GM23338 (cell line): Measurements from ENCODE around the gene EPGN. TPM values are rescaled to one million over a fixed set of nuclear protein-coding genes. Genes with fewer than 3 reads are reported as not detected.

Experiments
- ATAC-seq: fragments of 200-7000 bp; cut with Tn5 transposase; 3 replicates; pipeline ENCODE4 v1.9.1; 2020
- DNase-seq: peaks from one replicate; pipeline ENCODE4 v3.0.0-alpha.2; 2015; ENCODE audit warnings: low spot score
- H2AFZ ChIP-seq: fragments of 200-600 bp; sonication (generic); 2 replicates; pipeline ENCODE4 v1.8.0; 2016; ENCODE audit warnings: antibody characterized with exemption, mild to moderate bottlenecking, moderate library complexity
- H3F3A ChIP-seq: fragments of 200-600 bp; sonication (generic); replicated peaks from 2 replicates; pipeline ENCODE4 v1.8.0; 2017; ENCODE audit warnings: antibody characterized with exemption, mixed run types, low read depth
- H3K27ac ChIP-seq: fragments of 200-600 bp; sonication (generic); 2 replicates; pipeline ENCODE4 v1.6.1; 2016; ENCODE audit warnings: low read depth
- H3K27me3 ChIP-seq: fragments of 200-600 bp; sonication (generic); 2 replicates; pipeline ENCODE4 v1.8.0; 2016; ENCODE audit warnings: mild to moderate bottlenecking, mixed run types, moderate library complexity; ENCODE audit not compliant: insufficient read depth
- H3K36me3 ChIP-seq: fragments of 200-600 bp; sonication (generic); 2 replicates; pipeline ENCODE4 v1.8.0; 2016; ENCODE audit warnings: mild to moderate bottlenecking; ENCODE audit not compliant: insufficient read depth
- H3K4me1 ChIP-seq: fragments of 200-600 bp; sonication (generic); 2 replicates; pipeline ENCODE4 v1.8.0; 2016; ENCODE audit warnings: mild to moderate bottlenecking, moderate library complexity; ENCODE audit not compliant: insufficient read depth
- H3K4me2 ChIP-seq: fragments of 200-600 bp; sonication (generic); 2 replicates; pipeline ENCODE4 v1.7.1; 2017; ENCODE audit warnings: mixed run types
- H3K4me3 ChIP-seq: fragments of 200-600 bp; sonication (generic); 2 replicates; pipeline ENCODE4 v1.6.1; 2016; ENCODE audit warnings: mixed run types
- H3K79me2 ChIP-seq: fragments of 200-600 bp; sonication (generic); replicated peaks from 2 replicates; pipeline ENCODE4 v1.8.0; 2017; ENCODE audit warnings: mild to moderate bottlenecking; ENCODE audit not compliant: insufficient read depth
- H3K9me2 ChIP-seq: fragments of 200-600 bp; sonication (generic); 2 replicates; pipeline ENCODE4 v1.8.0; 2017; ENCODE audit not compliant: insufficient read depth
- H4K20me1 ChIP-seq: fragments of 200-600 bp; sonication (generic); replicated peaks from 2 replicates; pipeline ENCODE4 v1.8.0; 2017; ENCODE audit warnings: mild to moderate bottlenecking; ENCODE audit not compliant: insufficient read depth
- H3K27ac Mint-ChIP-seq: 2 replicates; pipeline ENCODE4 v1.8.0; 2020; ENCODE audit warnings: inconsistent platforms, mild to moderate bottlenecking, moderate library complexity, mixed read lengths
- H3K27me3 Mint-ChIP-seq: 3 replicates; pipeline ENCODE4 v1.8.0; 2022; ENCODE audit warnings: low read depth, mild to moderate bottlenecking, moderate library complexity, mixed read lengths, inconsistent platforms; ENCODE audit not compliant: insufficient read depth, poor library complexity
- H3K36me3 Mint-ChIP-seq: 3 replicates; pipeline ENCODE4 v1.8.0; 2021; ENCODE audit warnings: low read depth, mild to moderate bottlenecking, inconsistent platforms, moderate library complexity, mixed read lengths
- H3K4me1 Mint-ChIP-seq: 3 replicates; pipeline ENCODE4 v1.8.0; 2020; ENCODE audit warnings: mild to moderate bottlenecking, inconsistent platforms, mixed read lengths
- H3K4me3 Mint-ChIP-seq: 3 replicates; pipeline ENCODE4 v1.8.0; 2021; ENCODE audit warnings: moderate library complexity, mild to moderate bottlenecking, inconsistent platforms, mixed read lengths
- H3K9me3 Mint-ChIP-seq: 3 replicates; pipeline ENCODE4 v1.8.0; 2020; ENCODE audit warnings: moderate library complexity, mild to moderate bottlenecking, inconsistent platforms, mixed read lengths
- CREB1 ChIP-seq: fragments of 250-450 bp; sonication (Bioruptor Pico); IDR thresholded peaks from 2 replicates; pipeline ENCODE4 v1.5.0; 2020; ENCODE audit warnings: low read depth, mild to moderate bottlenecking, moderate library complexity
- EZH2 ChIP-seq: fragments of 200-600 bp; sonication (generic); IDR thresholded peaks from one replicate; pipeline ENCODE4 v1.8.0; 2017; ENCODE audit warnings: antibody characterized with exemption, mild to moderate bottlenecking, low read depth; ENCODE audit not compliant: unreplicated experiment
- EZH2phosphoT487 ChIP-seq: fragments of 200-600 bp; sonication (generic); IDR thresholded peaks from one replicate; pipeline ENCODE4 v1.8.1; 2018; ENCODE audit warnings: antibody characterized with exemption; ENCODE audit not compliant: unreplicated experiment
- JUNB ChIP-seq: IDR thresholded peaks from one replicate; pipeline ENCODE4 v1.6.1; 2016; ENCODE audit warnings: antibody characterized with exemption; ENCODE audit not compliant: unreplicated experiment
- NANOG ChIP-seq: IDR thresholded peaks from 2 replicates; pipeline ENCODE4 v1.6.1; 2016; ENCODE audit warnings: antibody characterized with exemption, borderline replicate concordance
- POLR2AphosphoS5 ChIP-seq: IDR thresholded peaks from 2 replicates; pipeline ENCODE4 v1.6.1; 2016; ENCODE audit warnings: antibody characterized with exemption, low read depth
- STAT1 ChIP-seq: IDR thresholded peaks from one replicate; pipeline ENCODE4 v1.6.1; 2016; ENCODE audit warnings: antibody characterized with exemption; ENCODE audit not compliant: unreplicated experiment
- ZNF114 ChIP-seq: fragments of 250-450 bp; sonication (Bioruptor Pico); IDR thresholded peaks from 2 replicates; pipeline ENCODE4 v1.5.0; 2020; ENCODE audit warnings: mild to moderate bottlenecking, moderate library complexity
- ZNF331 ChIP-seq: fragments of 250-450 bp; sonication (Bioruptor Pico); IDR thresholded peaks from 2 replicates; pipeline ENCODE4 v1.5.0; 2020; ENCODE audit warnings: low read depth, mild to moderate bottlenecking, moderate library complexity
- polyA plus RNA-seq: library from polyadenylated mRNA; unstranded; fragments of >200 nt; fragmentation: Nextera tagmentation; extraction: Ambion mirVana; gene quantifications from 2 replicates; pipeline ENCODE4 v1.2.1, GENCODE V29; 2016
- total RNA-seq: library from RNA; depleted of rRNA; stranded (reverse); fragments of >200 nt; shearing (Covaris generic); gene quantifications from 2 replicates; pipeline ENCODE4 v1.2.3, GENCODE V29; 2014
- TF ChIP-seq, protein P1 (sequence below), 2 experiments: fragments of 200-600 bp in 1 of 2; sonication (generic) in 1 of 2; conservative IDR thresholded peaks; 2 replicates each; pipeline versions ENCODE4 v1.5.1 to v1.6.1; 2016 to 2017; ENCODE audit warnings: antibody characterized with exemption in 2 of 2, low read depth in 2 of 2, mild to moderate bottlenecking in 2 of 2, moderate library complexity in 1 of 2
- TF ChIP-seq, protein P2 (sequence below): IDR thresholded peaks from one replicate; pipeline ENCODE4 v1.6.1; 2018; ENCODE audit warnings: antibody characterized with exemption; ENCODE audit not compliant: unreplicated experiment
- TF ChIP-seq, protein P3 (sequence below): fragments of 250-450 bp; sonication (Bioruptor Pico); IDR thresholded peaks from 2 replicates; pipeline ENCODE4 v1.5.0; 2020; ENCODE audit warnings: mild to moderate bottlenecking, moderate library complexity
- TF ChIP-seq, protein P4 (sequence below): IDR thresholded peaks from 2 replicates; pipeline ENCODE4 v1.6.1; 2016; ENCODE audit warnings: antibody characterized with exemption

EPGN gene
- total and polyA plus RNA-seq, 2 experiments from 2014 or later, result not detected

DNA sequence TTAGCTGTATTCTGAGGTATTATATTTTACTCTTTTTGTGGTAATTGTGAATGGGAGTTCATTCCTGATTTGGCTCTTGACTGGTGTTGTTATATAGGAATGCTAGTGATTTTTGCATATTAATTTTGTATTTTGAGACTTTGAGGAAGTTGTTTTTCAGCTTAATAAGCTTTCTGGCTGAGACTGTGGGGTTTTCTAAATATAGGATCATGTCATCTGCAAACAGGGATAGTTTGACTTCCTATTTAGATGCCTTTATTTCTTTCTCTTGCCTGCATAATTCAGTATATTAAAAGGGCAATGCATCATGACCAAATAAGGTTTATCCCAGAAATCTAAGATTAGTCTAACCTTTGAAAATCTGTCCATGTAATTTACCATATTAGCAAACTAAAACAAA lies 44.7 kb upstream of the EPGN start:
- H3K4me1 Mint-ChIP-seq, result no peaks in the 10 kb centered on the region
- Histone ChIP-seq H2AFZ (no peak overlapping the region), H3F3A (no peaks in the 10 kb centered on the region), H3K36me3 (no peaks in the 10 kb centered on the region), H3K79me2 (no peaks in the 10 kb centered on the region), H3K27me3 (no peaks in the 10 kb centered on the region), H3K4me2 (no peak overlapping the region), H4K20me1 (no peaks in the 10 kb centered on the region), H3K27ac (no peak overlapping the region), H3K4me3 (no peak overlapping the region), H3K9me2 (no peaks in the 10 kb centered on the region), H3K4me1 (no peaks in the 10 kb centered on the region)
- no peak overlapping the region for H3K27ac Mint-ChIP-seq
- H3K36me3 Mint-ChIP-seq, result no peaks in the 10 kb centered on the region
- ATAC-seq (no peak), DNase-seq (no peak)
- no peak overlapping the region for H3K4me3 Mint-ChIP-seq
- H3K27me3 Mint-ChIP-seq, result no peaks in the 10 kb centered on the region
- TF ChIP-seq, protein P1, sequence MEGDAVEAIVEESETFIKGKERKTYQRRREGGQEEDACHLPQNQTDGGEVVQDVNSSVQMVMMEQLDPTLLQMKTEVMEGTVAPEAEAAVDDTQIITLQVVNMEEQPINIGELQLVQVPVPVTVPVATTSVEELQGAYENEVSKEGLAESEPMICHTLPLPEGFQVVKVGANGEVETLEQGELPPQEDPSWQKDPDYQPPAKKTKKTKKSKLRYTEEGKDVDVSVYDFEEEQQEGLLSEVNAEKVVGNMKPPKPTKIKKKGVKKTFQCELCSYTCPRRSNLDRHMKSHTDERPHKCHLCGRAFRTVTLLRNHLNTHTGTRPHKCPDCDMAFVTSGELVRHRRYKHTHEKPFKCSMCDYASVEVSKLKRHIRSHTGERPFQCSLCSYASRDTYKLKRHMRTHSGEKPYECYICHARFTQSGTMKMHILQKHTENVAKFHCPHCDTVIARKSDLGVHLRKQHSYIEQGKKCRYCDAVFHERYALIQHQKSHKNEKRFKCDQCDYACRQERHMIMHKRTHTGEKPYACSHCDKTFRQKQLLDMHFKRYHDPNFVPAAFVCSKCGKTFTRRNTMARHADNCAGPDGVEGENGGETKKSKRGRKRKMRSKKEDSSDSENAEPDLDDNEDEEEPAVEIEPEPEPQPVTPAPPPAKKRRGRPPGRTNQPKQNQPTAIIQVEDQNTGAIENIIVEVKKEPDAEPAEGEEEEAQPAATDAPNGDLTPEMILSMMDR (conservative IDR thresholded peaks at IDR 0.05; ENCODE audit: low read depth in 2 of 2), result no peak
- no peak for TF ChIP-seq CREB1 (CRISPR knock-in tag)
- no peak for TF ChIP-seq NANOG
- TF ChIP-seq EZH2phosphoT487, result no peak
- TF ChIP-seq POLR2AphosphoS5, result no peak
- TF ChIP-seq, protein P2, sequence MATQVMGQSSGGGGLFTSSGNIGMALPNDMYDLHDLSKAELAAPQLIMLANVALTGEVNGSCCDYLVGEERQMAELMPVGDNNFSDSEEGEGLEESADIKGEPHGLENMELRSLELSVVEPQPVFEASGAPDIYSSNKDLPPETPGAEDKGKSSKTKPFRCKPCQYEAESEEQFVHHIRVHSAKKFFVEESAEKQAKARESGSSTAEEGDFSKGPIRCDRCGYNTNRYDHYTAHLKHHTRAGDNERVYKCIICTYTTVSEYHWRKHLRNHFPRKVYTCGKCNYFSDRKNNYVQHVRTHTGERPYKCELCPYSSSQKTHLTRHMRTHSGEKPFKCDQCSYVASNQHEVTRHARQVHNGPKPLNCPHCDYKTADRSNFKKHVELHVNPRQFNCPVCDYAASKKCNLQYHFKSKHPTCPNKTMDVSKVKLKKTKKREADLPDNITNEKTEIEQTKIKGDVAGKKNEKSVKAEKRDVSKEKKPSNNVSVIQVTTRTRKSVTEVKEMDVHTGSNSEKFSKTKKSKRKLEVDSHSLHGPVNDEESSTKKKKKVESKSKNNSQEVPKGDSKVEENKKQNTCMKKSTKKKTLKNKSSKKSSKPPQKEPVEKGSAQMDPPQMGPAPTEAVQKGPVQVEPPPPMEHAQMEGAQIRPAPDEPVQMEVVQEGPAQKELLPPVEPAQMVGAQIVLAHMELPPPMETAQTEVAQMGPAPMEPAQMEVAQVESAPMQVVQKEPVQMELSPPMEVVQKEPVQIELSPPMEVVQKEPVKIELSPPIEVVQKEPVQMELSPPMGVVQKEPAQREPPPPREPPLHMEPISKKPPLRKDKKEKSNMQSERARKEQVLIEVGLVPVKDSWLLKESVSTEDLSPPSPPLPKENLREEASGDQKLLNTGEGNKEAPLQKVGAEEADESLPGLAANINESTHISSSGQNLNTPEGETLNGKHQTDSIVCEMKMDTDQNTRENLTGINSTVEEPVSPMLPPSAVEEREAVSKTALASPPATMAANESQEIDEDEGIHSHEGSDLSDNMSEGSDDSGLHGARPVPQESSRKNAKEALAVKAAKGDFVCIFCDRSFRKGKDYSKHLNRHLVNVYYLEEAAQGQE, result no peak
- no peak for TF ChIP-seq ZNF114 (CRISPR knock-in tag)
- no peak for TF ChIP-seq EZH2
- TF ChIP-seq STAT1, result no peak
- TF ChIP-seq, protein P3, sequence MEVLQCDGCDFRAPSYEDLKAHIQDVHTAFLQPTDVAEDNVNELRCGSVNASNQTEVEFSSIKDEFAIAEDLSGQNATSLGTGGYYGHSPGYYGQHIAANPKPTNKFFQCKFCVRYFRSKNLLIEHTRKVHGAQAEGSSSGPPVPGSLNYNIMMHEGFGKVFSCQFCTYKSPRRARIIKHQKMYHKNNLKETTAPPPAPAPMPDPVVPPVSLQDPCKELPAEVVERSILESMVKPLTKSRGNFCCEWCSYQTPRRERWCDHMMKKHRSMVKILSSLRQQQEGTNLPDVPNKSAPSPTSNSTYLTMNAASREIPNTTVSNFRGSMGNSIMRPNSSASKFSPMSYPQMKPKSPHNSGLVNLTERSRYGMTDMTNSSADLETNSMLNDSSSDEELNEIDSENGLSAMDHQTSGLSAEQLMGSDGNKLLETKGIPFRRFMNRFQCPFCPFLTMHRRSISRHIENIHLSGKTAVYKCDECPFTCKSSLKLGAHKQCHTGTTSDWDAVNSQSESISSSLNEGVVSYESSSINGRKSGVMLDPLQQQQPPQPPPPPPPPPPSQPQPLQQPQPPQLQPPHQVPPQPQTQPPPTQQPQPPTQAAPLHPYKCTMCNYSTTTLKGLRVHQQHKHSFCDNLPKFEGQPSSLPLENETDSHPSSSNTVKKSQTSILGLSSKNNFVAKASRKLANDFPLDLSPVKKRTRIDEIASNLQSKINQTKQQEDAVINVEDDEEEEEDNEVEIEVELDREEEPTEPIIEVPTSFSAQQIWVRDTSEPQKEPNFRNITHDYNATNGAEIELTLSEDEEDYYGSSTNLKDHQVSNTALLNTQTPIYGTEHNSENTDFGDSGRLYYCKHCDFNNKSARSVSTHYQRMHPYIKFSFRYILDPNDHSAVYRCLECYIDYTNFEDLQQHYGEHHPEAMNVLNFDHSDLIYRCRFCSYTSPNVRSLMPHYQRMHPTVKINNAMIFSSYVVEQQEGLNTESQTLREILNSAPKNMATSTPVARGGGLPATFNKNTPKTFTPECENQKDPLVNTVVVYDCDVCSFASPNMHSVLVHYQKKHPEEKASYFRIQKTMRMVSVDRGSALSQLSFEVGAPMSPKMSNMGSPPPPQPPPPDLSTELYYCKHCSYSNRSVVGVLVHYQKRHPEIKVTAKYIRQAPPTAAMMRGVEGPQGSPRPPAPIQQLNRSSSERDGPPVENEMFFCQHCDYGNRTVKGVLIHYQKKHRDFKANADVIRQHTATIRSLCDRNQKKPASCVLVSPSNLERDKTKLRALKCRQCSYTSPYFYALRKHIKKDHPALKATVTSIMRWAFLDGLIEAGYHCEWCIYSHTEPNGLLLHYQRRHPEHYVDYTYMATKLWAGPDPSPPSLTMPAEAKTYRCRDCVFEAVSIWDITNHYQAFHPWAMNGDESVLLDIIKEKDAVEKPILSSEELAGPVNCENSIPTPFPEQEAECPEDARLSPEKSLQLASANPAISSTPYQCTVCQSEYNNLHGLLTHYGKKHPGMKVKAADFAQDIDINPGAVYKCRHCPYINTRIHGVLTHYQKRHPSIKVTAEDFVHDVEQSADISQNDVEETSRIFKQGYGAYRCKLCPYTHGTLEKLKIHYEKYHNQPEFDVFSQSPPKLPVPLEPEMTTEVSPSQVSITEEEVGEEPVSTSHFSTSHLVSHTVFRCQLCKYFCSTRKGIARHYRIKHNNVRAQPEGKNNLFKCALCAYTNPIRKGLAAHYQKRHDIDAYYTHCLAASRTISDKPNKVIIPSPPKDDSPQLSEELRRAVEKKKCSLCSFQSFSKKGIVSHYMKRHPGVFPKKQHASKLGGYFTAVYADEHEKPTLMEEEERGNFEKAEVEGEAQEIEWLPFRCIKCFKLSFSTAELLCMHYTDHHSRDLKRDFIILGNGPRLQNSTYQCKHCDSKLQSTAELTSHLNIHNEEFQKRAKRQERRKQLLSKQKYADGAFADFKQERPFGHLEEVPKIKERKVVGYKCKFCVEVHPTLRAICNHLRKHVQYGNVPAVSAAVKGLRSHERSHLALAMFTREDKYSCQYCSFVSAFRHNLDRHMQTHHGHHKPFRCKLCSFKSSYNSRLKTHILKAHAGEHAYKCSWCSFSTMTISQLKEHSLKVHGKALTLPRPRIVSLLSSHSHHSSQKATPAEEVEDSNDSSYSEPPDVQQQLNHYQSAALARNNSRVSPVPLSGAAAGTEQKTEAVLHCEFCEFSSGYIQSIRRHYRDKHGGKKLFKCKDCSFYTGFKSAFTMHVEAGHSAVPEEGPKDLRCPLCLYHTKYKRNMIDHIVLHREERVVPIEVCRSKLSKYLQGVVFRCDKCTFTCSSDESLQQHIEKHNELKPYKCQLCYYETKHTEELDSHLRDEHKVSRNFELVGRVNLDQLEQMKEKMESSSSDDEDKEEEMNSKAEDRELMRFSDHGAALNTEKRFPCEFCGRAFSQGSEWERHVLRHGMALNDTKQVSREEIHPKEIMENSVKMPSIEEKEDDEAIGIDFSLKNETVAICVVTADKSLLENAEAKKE (CRISPR knock-in tag), result no peak
- TF ChIP-seq ZNF331, result no peak
- TF ChIP-seq, protein P4, sequence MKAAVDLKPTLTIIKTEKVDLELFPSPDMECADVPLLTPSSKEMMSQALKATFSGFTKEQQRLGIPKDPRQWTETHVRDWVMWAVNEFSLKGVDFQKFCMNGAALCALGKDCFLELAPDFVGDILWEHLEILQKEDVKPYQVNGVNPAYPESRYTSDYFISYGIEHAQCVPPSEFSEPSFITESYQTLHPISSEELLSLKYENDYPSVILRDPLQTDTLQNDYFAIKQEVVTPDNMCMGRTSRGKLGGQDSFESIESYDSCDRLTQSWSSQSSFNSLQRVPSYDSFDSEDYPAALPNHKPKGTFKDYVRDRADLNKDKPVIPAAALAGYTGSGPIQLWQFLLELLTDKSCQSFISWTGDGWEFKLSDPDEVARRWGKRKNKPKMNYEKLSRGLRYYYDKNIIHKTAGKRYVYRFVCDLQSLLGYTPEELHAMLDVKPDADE, result no peak
- TF ChIP-seq JUNB, result no peak
- H3K9me3 Mint-ChIP-seq, result no peaks in the 10 kb centered on the region
